Measurements from ENCODE around the gene LRRC59.
"Not testable (repeated sequence)": the region's sequence is repeated elsewhere in the genome, so short reads cannot be mapped to it uniquely, and the experiment has no call there.

LRRC59 gene

GRCh38 chr17:50429793-50430192 is 32.5 kb upstream of the LRRC59 start:
- H3K36me3 ChIP-seq (replicated peaks), result no peaks in the 10 kb centered on the region
- no peak overlapping the region for H3K4me3 ChIP-seq (ENCODE audit: low read depth, low read length)
- in situ Hi-C loops (cut with HindIII; ENCODE audit: low pct_ligation_motif_present, low sequenced_read_pairs), result no loop called here
- DNase-seq, result no peak
- no peaks in the 10 kb centered on the region for H3K27me3 ChIP-seq (replicated peaks)
- no peak for TF ChIP-seq CTCF (IDR thresholded peaks at IDR 0.05; ENCODE audit: low read depth, low read length, missing control alignments)
- H3K27ac ChIP-seq, result no peak overlapping the region

- no peak for TF ChIP-seq CTCF (IDR thresholded peaks at IDR 0.05; ENCODE audit: low read depth, low read length, missing control alignments)
- H3K27me3 ChIP-seq (replicated peaks), result no peaks in the 10 kb centered on the region
- H3K4me3 ChIP-seq (ENCODE audit: low read depth, low read length), result no peak overlapping the region
- no peaks in the 10 kb centered on the region for H3K36me3 ChIP-seq (replicated peaks)
- in situ Hi-C loops (cut with HindIII; ENCODE audit: low pct_ligation_motif_present, low sequenced_read_pairs), result no loop called here
- DNase-seq, result no peak
- H3K27ac ChIP-seq, result no peak overlapping the region
These were observed 31.6 kb upstream of the LRRC59 start for GRCh38 chr17:50428831-50429424.

- H3K36me3 ChIP-seq (replicated peaks); H3K4me3 ChIP-seq (ENCODE audit: low read depth, low read length); DNase-seq: not testable (repeated sequence)
These were observed 30.8 kb upstream of the LRRC59 start for GRCh38 chr17:50428126-50428525.

GRCh38 chr17:50426814-50427787 is 29.8 kb upstream of the LRRC59 start:
- in situ Hi-C loops (cut with HindIII; ENCODE audit: low pct_ligation_motif_present, low sequenced_read_pairs), result no loop called here
- Histone ChIP-seq H3K27me3 (replicated peaks) (no peaks in the 10 kb centered on the region), H3K27ac (no peak overlapping the region), H3K4me3 (ENCODE audit: low read depth, low read length) (peak overlapping the region; percentile 74), H3K36me3 (replicated peaks) (no peaks in the 10 kb centered on the region)
- TF ChIP-seq CTCF (IDR thresholded peaks at IDR 0.05; ENCODE audit: low read depth, low read length, missing control alignments), result peak; percentile 45
- DNase-seq, result peak; percentile 40

More at GRCh38 chr17:50428126-50428525, 30.8 kb upstream of the LRRC59 start:
- H3K27ac ChIP-seq; in situ Hi-C loops (cut with HindIII; ENCODE audit: low pct_ligation_motif_present, low sequenced_read_pairs); H3K27me3 ChIP-seq (replicated peaks): not testable (repeated sequence)

GRCh38 chr17:50426472-50426782 is 29.1 kb upstream of the LRRC59 start:
- H3K27ac ChIP-seq, result no peak overlapping the region
- H3K27me3 ChIP-seq (replicated peaks), result no peaks in the 10 kb centered on the region
- no peak for TF ChIP-seq CTCF (IDR thresholded peaks at IDR 0.05; ENCODE audit: low read depth, low read length, missing control alignments)
- no peak for DNase-seq
- in situ Hi-C loops (cut with HindIII; ENCODE audit: low pct_ligation_motif_present, low sequenced_read_pairs), result no loop called here
- peak overlapping the region; percentile 74 for H3K4me3 ChIP-seq (ENCODE audit: low read depth, low read length)
- no peaks in the 10 kb centered on the region for H3K36me3 ChIP-seq (replicated peaks)

GRCh38 chr17:50425682-50426471 is 28.6 kb upstream of the LRRC59 start, which contains the start of gene ACSF2:
Gene ACSF2 (plus strand): TSS chr17:50426218. CDS start chr17:50426262, 44 bp downstream.
- peak; percentile 27 for DNase-seq
- H3K4me3 ChIP-seq (ENCODE audit: low read depth, low read length), result peak within 1 kb of the TSS; percentile 74
- H3K27ac ChIP-seq, result peak within 1 kb of the TSS; percentile 8
- no peaks in the 10 kb centered on the region for H3K27me3 ChIP-seq (replicated peaks)
- H3K36me3 ChIP-seq (replicated peaks), result no peaks in the 10 kb centered on the region
- TF ChIP-seq CTCF (IDR thresholded peaks at IDR 0.05; ENCODE audit: low read depth, low read length, missing control alignments), result no peak
- in situ Hi-C loops (cut with HindIII; ENCODE audit: low pct_ligation_motif_present, low sequenced_read_pairs), result no loop called here
